ELR (cell line): Measurements from ENCODE around the gene KRTAP2-3.
"Not testable (repeated sequence)": the region's sequence is repeated elsewhere in the genome, so short reads cannot be mapped to it uniquely, and the experiment has no call there.

Experiments
- DNase-seq: peaks from one replicate; pipeline ENCODE4 v3.0.0-alpha.2; 2015; ENCODE audit warnings: low read depth

The KRTAP2-3 gene

GRCh38 chr17:41060052-41060604 is at the start of gene KRTAP2-3:
Gene KRTAP2-3, minus strand, starts transcription at chr17:41060114. Its CDS starts 64 bp downstream, at chr17:41060050.
- DNase-seq: peak; percentile 99

- DNase-seq: not testable (repeated sequence)
Measured at GRCh38 chr17:41108728-41109386, 48.9 kb upstream of the KRTAP2-3 start.

GRCh38 chr17:41107941-41108450 is 48.1 kb upstream of the KRTAP2-3 start:
- DNase-seq: no peak

- not testable (repeated sequence) for DNase-seq
Measured at GRCh38 chr17:41105347-41105746, 45.4 kb upstream of the KRTAP2-3 start, which contains the start of gene KRTAP4-9. Gene KRTAP4-9, plus strand, starts transcription at chr17:41105389. Its CDS starts 0 bp downstream, at chr17:41105389.

- DNase-seq: peak; percentile 85
Measured at GRCh38 chr17:41104386-41105038, 44.6 kb upstream of the KRTAP2-3 start.

GRCh38 chr17:41103896-41104295 is 44.0 kb upstream of the KRTAP2-3 start:
- DNase-seq: peak; percentile 71

- DNase-seq: peak; percentile 73
Measured at GRCh38 chr17:41101586-41102259, 41.8 kb upstream of the KRTAP2-3 start, which contains the start of gene KRTAP4-16. Gene KRTAP4-16, minus strand, starts transcription at chr17:41102209. Its CDS starts 0 bp downstream, at chr17:41102209.

GRCh38 chr17:41099682-41100480 is 40.0 kb upstream of the KRTAP2-3 start:
- peak; percentile 99 for DNase-seq

- peak; percentile 91 for DNase-seq
Measured at GRCh38 chr17:41098481-41098880, 38.6 kb upstream of the KRTAP2-3 start.

GRCh38 chr17:41098042-41098441 is 38.1 kb upstream of the KRTAP2-3 start, which contains the start of gene KRTAP4-8:
Gene KRTAP4-8, minus strand, starts transcription at chr17:41098142. Its CDS starts 58 bp downstream, at chr17:41098084.
- DNase-seq: peak; percentile 39

- no peak for DNase-seq
Measured at GRCh38 chr17:41096055-41096454, 36.1 kb upstream of the KRTAP2-3 start.

GRCh38 chr17:41088760-41089352 is 28.9 kb upstream of the KRTAP2-3 start:
- DNase-seq: not testable (repeated sequence)

GRCh38 chr17:41084100-41084856 is 24.4 kb upstream of the KRTAP2-3 start, which contains the start of gene KRTAP4-7:
Gene KRTAP4-7, plus strand, starts transcription at chr17:41084150. Its CDS starts 57 bp downstream, at chr17:41084207.
- DNase-seq: not testable (repeated sequence)

- peak; percentile 92 for DNase-seq
Measured at GRCh38 chr17:41083427-41083826, 23.5 kb upstream of the KRTAP2-3 start.

- peak; percentile 93 for DNase-seq
Measured at GRCh38 chr17:41082626-41083025, 22.7 kb upstream of the KRTAP2-3 start.

- DNase-seq: no peak
Measured at GRCh38 chr17:41076788-41077187, 16.9 kb upstream of the KRTAP2-3 start.

- no peak for DNase-seq
Measured at GRCh38 chr17:41073676-41074075, 13.8 kb upstream of the KRTAP2-3 start.

GRCh38 chr17:41071606-41072360 is 11.9 kb upstream of the KRTAP2-3 start:
- no peak for DNase-seq

- DNase-seq: no peak
Measured at GRCh38 chr17:41069031-41069430, 9.1 kb upstream of the KRTAP2-3 start.
